Activated CD4-positive, alpha-beta T cell treated with anti-CD3 and anti-CD28 coated beads, Interleukin-10, Interleukin-2, amounts not matched to agents 100 ng/mL and 50 ng/mL, durations not matched to agents 16 hours and 8 hours (primary cell): ENCODE measurements around the gene CCNE1.

Experiments
- DNase-seq: peaks from one replicate; pipeline ENCODE4 v3.0.0-alpha.2; 2020

The CCNE1 gene

DNA sequence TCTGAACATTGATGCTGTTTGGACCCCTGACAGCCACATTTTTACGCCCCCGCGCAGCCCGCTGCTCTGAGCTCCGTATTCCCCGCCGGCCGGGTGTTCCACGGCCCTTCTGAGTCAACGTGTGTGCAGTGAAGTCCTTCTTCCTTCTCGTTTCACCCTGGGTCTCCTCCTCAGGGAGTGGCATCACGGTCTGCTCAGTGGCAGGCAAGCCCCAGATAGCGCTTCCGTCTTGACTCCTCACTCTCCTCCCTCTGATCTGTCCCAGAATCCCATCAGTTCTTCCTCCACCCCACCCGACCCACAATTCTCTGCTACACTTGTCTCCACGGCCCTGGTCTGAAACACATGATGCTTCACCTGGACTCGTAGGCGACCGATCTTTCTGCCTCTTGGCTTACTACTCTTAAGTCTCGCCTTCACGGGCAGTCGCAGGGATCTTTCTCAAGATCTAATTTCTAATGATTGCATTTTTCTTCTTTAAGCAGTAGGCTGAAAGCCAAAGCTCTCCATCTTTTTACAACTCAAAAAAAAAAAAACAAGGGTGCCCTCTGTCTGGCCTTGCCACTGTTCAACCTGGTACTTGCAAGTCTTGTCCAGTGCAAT is 33.9 kb downstream of the CCNE1 start:
- peak; percentile 31 for DNase-seq

DNA sequence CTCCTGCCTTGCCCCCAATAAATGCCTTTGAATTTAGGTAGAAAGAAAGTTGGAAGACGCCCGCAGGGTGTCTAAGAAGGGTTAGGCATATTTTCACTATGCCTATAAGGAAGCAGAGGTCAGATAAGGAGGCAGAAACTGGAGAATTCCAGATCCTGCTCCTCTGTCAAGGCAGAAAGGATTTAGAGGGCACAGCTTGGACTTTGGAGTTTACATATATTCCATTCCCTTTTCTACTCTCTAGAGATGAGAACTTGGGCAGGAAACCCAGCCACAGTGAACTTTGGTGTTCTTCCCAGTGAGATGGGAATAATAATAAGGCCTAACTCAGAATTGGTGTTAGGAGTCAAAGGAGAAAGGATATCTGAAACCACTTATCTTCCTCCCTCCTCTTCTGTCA is 37.4 kb downstream of the CCNE1 start:
- DNase-seq, result no peak

DNA sequence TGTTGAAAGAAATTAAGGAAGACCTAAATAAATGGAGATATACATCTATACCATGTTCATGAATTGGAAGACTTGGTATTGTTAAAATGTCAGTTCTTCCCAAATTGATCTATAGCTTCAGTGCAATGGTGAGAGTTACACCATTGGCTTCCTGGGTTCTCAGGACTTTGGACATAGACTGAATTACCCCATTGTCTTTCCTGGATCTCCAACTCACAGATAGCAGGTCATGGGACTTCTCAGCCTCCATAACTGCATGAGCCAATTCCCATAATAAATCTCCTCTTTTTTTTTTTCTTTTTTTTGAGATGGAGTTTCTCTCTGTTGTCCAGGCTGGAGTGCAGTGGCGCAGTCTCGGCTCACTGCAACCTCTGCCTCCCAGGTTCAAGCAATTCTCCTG is 38.7 kb downstream of the CCNE1 start:
- no peak for DNase-seq

- DNase-seq, result peak; percentile 83
Measured at GRCh38 chr19:29851769-29852521, 40.2 kb downstream of the CCNE1 start.

GRCh38 chr19:29854033-29854432 is 42.2 kb downstream of the CCNE1 start:
- no peak for DNase-seq

DNA sequence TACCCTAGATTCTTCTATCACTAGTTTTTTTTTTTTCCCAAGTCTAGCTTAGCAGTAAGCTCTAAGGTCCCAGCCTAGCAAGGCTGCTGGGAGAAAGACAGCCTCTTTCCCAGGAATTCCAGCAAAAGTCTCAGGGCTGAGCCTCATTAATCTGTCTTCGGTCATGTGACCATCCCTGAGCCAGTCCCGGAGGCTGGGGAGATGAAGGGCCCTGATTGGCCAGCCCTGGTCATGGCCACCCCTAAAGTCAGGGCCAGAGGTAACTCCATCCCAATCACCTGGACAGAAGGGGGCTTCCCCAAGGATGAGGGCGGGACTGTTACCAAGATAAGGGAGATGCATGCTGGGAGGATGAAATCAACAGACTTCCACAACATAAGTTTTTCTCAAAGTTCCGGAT is 43.3 kb downstream of the CCNE1 start:
- no peak for DNase-seq

- DNase-seq, result no peak
Measured at GRCh38 chr19:29855741-29856500, 44.1 kb downstream of the CCNE1 start.

DNA sequence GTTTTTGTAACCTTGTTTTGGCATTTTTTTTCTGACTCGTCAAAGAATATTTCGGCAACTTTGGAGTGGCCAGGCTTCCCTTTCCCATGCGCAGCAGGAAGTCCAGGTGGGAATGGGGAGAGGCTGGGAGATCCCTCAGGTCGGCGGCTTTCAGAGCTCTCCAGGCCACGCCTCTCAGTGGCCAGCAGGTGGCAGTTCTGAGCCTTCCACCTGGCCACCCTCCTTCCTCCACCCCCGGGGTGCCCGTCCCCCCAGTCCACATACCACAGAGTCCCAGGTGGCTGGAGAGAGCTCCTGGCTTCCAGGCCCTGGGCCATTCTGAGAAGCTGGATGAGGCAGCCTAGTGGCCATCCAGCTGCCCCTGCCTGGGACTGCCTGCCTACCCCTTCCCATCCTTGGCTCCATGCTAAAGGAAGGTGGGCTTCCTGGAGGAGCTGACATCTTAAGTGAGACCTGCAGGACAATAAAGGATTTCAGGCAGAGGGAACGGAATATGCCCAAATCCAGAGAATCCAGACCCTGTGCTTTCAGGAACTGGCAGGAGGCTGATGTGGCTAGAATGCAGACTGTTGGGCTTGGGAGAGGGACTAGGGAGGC is 46.3 kb downstream of the CCNE1 start:
- DNase-seq, result peak; percentile 57

DNA sequence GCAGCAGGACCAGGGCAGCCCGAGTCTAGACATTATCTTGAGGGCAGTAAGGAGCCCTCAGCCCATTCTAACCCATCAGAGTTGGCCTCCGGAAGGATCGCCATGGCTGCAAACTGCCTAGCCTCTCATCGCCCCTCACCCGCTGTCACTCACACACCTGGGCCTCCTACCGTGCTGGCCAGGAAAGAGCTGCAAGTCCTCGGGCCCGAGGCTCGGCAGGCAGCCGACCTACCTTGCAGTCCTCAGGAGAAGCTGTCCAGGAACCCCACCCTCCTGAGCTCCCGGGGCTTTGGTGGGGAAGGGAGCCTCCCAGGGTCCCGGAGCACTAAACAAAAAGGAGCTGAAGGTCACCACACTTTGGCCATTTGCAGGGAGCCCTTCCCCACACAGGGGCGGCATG is 46.8 kb downstream of the CCNE1 start:
- no peak for DNase-seq

- DNase-seq, result no peak
Measured at GRCh38 chr19:29860492-29860891, 48.7 kb downstream of the CCNE1 start.

DNA sequence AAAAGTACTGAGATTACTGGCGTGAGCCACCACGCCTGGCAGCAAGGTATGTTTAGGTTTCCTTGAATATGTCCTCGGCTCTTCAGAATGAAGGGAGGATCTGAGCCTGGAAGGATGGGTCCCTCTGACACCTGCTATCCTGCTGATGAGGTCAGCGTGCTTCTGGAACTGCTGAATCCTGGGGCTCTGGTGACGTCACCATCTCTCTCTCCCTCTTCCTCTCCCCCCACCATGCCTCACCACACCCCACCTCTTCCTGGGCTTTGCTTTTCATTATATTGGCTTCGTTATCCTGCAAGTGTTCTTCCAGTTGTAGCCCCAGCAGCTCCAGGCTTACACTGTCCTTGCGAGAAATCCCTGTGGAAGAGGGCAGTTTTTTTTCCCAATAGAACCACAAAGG is 49.8 kb downstream of the CCNE1 start:
- no peak for DNase-seq

- DNase-seq, result no peak
Measured at GRCh38 chr19:29866011-29866410, 54.2 kb downstream of the CCNE1 start.

- no peak for DNase-seq
Measured at GRCh38 chr19:29867984-29868383, 56.2 kb downstream of the CCNE1 start.

DNA sequence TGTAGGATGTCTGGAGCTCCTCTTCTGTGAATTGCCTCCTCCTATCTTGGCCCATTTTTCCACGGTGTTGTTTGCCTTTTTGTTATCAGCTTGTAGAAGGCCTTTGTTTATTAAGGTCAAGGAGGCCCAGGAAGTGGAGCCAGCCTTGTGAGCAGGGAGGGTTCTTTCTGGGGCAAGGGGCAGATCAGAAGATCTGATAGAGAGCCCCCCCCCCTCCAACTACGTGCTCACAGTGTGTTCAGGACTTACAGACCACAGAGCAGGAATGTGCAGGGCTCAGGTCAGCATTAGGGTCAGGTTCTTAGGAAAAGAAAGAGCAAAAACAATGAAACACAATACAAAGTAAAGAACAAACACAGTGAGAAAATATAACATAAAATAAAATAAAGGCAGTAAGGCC is 59.4 kb downstream of the CCNE1 start:
- DNase-seq, result no peak

DNA sequence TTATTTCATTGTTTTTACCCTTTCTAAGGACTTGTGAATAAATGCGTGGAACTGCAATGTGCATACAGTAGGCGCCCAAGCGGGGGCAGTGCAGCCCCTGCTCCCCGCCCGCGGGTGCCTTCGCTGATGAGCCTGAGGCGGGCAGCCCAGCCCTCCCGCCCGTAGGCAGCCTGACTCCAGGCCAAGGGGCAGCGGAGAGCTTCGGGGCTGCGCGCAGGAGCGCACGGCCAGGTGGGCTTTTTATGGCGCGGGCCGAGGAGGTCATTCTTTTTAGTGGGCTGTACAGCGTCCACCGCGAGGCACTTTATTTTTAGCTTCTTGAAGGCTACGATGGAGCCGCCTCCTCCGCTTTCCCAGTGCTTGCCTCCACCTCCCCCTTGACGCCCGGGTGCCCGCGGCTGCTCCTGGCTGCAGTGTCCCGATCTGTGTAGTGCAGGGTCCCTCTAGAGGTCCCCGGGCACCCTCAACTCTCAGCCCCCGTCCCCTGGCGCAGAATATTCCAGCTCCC is 60.5 kb downstream of the CCNE1 start:
- DNase-seq, result no peak

DNA sequence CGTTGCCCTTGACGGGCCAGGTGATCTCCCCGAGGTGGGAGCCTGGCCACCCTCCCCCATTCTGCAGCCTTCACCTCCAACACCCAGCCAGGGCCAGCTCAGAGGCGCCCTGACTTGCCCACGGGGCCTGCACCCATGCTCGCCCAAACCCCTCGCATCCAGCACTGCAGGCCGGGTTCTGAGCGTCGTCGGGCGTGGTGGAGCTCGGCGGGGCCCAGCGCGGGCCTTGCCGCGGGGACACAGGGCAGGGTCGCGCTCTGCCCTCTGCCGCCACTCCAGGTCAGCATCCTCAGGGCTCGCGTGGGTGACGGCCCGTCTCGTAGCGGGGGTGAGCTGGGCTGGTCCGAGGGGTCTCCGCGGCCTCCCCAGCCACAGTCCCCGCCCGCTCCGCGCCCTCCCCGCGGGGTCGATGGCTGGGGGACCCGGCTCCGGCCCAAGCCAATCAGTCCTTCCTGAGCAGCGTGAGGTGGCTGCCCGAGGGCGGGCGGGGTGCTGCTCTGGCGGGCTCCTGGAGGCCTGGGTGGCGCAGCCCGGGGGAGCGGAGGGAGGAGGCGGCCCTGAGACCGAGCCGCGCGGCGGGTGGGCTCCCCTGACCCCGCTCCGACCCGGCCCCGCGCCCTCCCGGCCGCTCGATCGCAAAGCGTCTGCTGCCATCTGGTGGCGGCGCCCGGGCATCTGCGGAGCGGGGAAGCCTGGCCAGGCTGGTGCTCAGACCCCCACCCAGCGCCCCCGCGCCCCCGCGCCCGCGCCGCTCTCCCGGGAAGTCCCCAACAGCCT is 61.4 kb downstream of the CCNE1 start:
- peak; percentile 72 for DNase-seq
